Fibroblast of the aortic adventitia (primary cell): Measurements from ENCODE around the gene CCL15. TPM values are rescaled to one million over a fixed set of nuclear protein-coding genes. Genes with fewer than 3 reads are reported as not detected.

Source experiments
- DNase-seq: peaks from one replicate; pipeline ENCODE4 v3.0.0-alpha.2; 2010; ENCODE audit warnings: low read depth
- H3K4me3 ChIP-seq: 2 replicates; pipeline ENCODE4 v1.5.1; 2011; ENCODE audit warnings: low read depth, mild to moderate bottlenecking, control low read depth, low read length, moderate library complexity
- CTCF ChIP-seq: IDR thresholded peaks from 2 replicates; pipeline ENCODE4 v1.5.1; 2011; ENCODE audit warnings: mild to moderate bottlenecking, low read length, control low read depth, inconsistent platforms; ENCODE audit not compliant: insufficient read depth
- total RNA-seq: library from RNA; depleted of rRNA; stranded (reverse); fragments of >200 nt; gene quantifications from 2 replicates; pipeline ENCODE4 v1.2.3, GENCODE V29; 2012; ENCODE audit warnings: low replicate concordance

Gene CCL15
- total RNA-seq, 1 donor: not detected

GRCh38 chr17:35953720-35954119, 47.6 kb downstream of the CCL15 start:
- DNase-seq: no peak
- no peak overlapping the region for H3K4me3 ChIP-seq
- TF ChIP-seq CTCF: no peak

GRCh38 chr17:35949401-35949800, 52.0 kb downstream of the CCL15 start:
- TF ChIP-seq CTCF: no peak
- no peak overlapping the region for H3K4me3 ChIP-seq
- DNase-seq: no peak

GRCh38 chr17:35948092-35948491, 53.3 kb downstream of the CCL15 start:
- no peak for TF ChIP-seq CTCF
- no peak overlapping the region for H3K4me3 ChIP-seq

More at GRCh38 chr17:35948092-35948491, 53.3 kb downstream of the CCL15 start:
- no peak for DNase-seq

Other genes starting within 250 kb of the CCL15 start
- gene GAS2L2, start 248.3 kb downstream of the CCL15 start, total RNA-seq: not detected in 2 replicates
- not detected in 2 replicates for gene C17orf50, start 240.7 kb downstream of the CCL15 start, total RNA-seq
- gene MMP28, start 205.9 kb downstream of the CCL15 start, total RNA-seq: 0.09 TPM in 1 of 2 replicates, not detected in the other
- 34.7 and 74.3 TPM in 2 replicates for gene TAF15, start 192.1 kb downstream of the CCL15 start, total RNA-seq
- gene HEATR9, start 132.7 kb downstream of the CCL15 start, total RNA-seq: 0.09 TPM in 1 of 2 replicates, not detected in the other
- not detected in 2 replicates for gene CCL5, start 121.2 kb downstream of the CCL15 start, total RNA-seq
- gene RDM1, start 70.8 kb downstream of the CCL15 start, total RNA-seq: 0.45 TPM in 1 of 2 replicates, not detected in the other
- not detected in 2 replicates for gene LYZL6, start 57.8 kb downstream of the CCL15 start, total RNA-seq
- gene CCL16, start 20.1 kb downstream of the CCL15 start, total RNA-seq: not detected in 2 replicates
- gene CCL14, start 14.8 kb downstream of the CCL15 start, total RNA-seq: not detected in 2 replicates
- not detected in 2 replicates for gene CCL23, start 16.4 kb upstream of the CCL15 start, total RNA-seq
- gene CCL18, start 62.7 kb upstream of the CCL15 start, total RNA-seq: not detected in 2 replicates
- 0.18 TPM in 1 of 2 replicates, not detected in the other for gene CCL3, start 88.6 kb upstream of the CCL15 start, total RNA-seq
- gene CCL4, start 102.3 kb upstream of the CCL15 start, total RNA-seq: not detected in 2 replicates
- 0.36 and 3.5 TPM in 2 replicates for gene TBC1D3B, start 175.1 kb upstream of the CCL15 start, total RNA-seq
- gene CCL3L1, start 195.2 kb upstream of the CCL15 start, total RNA-seq: not detected in 2 replicates
- not detected in 2 replicates for gene CCL4L2, start 209.5 kb upstream of the CCL15 start, total RNA-seq